H7 (cell line): ENCODE measurements around the gene DNAJB9. TPM values are rescaled to one million over a fixed set of nuclear protein-coding genes. Genes with fewer than 3 reads are reported as not detected.
"Not testable (repeated sequence)": the region's sequence is repeated elsewhere in the genome, so short reads cannot be mapped to it uniquely, and the experiment has no call there.

Experiments used
- DNase-seq: peaks from one replicate; pipeline ENCODE4 v3.0.0; 2012
- H3K27me3 ChIP-seq: 2 replicates; pipeline ENCODE4 v1.6.0; 2011; ENCODE audit warnings: mild to moderate bottlenecking, low read length; ENCODE audit not compliant: control insufficient read depth, insufficient read depth
- H3K36me3 ChIP-seq: replicated peaks from 2 replicates; pipeline ENCODE4 v1.5.1; 2011; ENCODE audit warnings: low read length; ENCODE audit not compliant: control insufficient read depth, insufficient read depth
- H3K4me3 ChIP-seq: 2 replicates; pipeline ENCODE4 v1.5.1; 2011; ENCODE audit warnings: low read depth, mild to moderate bottlenecking, control low read depth, low read length, moderate library complexity; ENCODE audit not compliant: insufficient read depth
- total RNA-seq: library from RNA; depleted of rRNA; stranded (reverse); fragments of >200 nt; shearing (Covaris generic); gene quantifications from 2 replicates; pipeline ENCODE4 v1.2.3, GENCODE V29; 2014

The DNAJB9 gene
- total RNA-seq, 1 experiment from 2014 or later, result 18.5 TPM

- H3K4me3 ChIP-seq, H3K27me3 ChIP-seq, DNase-seq, H3K36me3 ChIP-seq: not testable (repeated sequence)
These were observed 21.4 kb upstream of the DNAJB9 start for GRCh38 chr7:108548141-108548896.

- not testable (repeated sequence) for H3K4me3 ChIP-seq, H3K36me3 ChIP-seq, DNase-seq
These were observed 13.0 kb upstream of the DNAJB9 start for GRCh38 chr7:108556665-108557064.

GRCh38 chr7:108557191-108557590, 12.5 kb upstream of the DNAJB9 start:
- Histone ChIP-seq H3K27me3 (no peaks in the 10 kb centered on the region), H3K4me3 (no peak overlapping the region), H3K36me3 (no peaks in the 10 kb centered on the region; the same call in 1 of the 2 replicates)
- DNase-seq, result no peak

More at GRCh38 chr7:108556665-108557064, 13.0 kb upstream of the DNAJB9 start:
- H3K27me3 ChIP-seq, result not testable (repeated sequence)

GRCh38 chr7:108557617-108558016, 12.1 kb upstream of the DNAJB9 start:
- Histone ChIP-seq H3K4me3 (no peak overlapping the region), H3K36me3 (no peaks in the 10 kb centered on the region; the same call in 1 of the 2 replicates), H3K27me3 (no peaks in the 10 kb centered on the region)
- no peak for DNase-seq

GRCh38 chr7:108559253-108559652, 10.4 kb upstream of the DNAJB9 start:
- H3K27me3 ChIP-seq, result no peaks in the 10 kb centered on the region
- DNase-seq, result no peak
- no peaks in the 10 kb centered on the region; the same call in 1 of the 2 replicates for H3K36me3 ChIP-seq
- no peak overlapping the region for H3K4me3 ChIP-seq

GRCh38 chr7:108561047-108561619, 8.5 kb upstream of the DNAJB9 start:
- Histone ChIP-seq H3K27me3 (no peaks in the 10 kb centered on the region), H3K36me3 (no peaks in the 10 kb centered on the region; the same call in 1 of the 2 replicates), H3K4me3 (no peak overlapping the region)
- DNase-seq, result no peak

GRCh38 chr7:108565987-108566386, 3.7 kb upstream of the DNAJB9 start:
- DNase-seq, result no peak
- Histone ChIP-seq H3K4me3 (no peak overlapping the region), H3K27me3 (no peaks in the 10 kb centered on the region), H3K36me3 (no peaks in the 10 kb centered on the region; the same call in 1 of the 2 replicates)

GRCh38 chr7:108568801-108569380, 783 bp upstream of the DNAJB9 start:
- no peak for DNase-seq
- Histone ChIP-seq H3K36me3 (no peaks in the 10 kb centered on the region; the same call in none of the 2 replicates), H3K27me3 (no peaks in the 10 kb centered on the region), H3K4me3 (peak overlapping the region; percentile 93)

GRCh38 chr7:108570146-108570755, 577 bp downstream of the DNAJB9 start:
- Histone ChIP-seq H3K27me3 (no peaks in the 10 kb centered on the region), H3K4me3 (peak overlapping the region; percentile 93), H3K36me3 (no peaks in the 10 kb centered on the region; the same call in none of the 2 replicates)
- DNase-seq, result peak; percentile 50

GRCh38 chr7:108572480-108572879, 2.8 kb downstream of the DNAJB9 start:
- no peak for DNase-seq
- Histone ChIP-seq H3K36me3 (no peaks in the 10 kb centered on the region; the same call in none of the 2 replicates), H3K27me3 (no peaks in the 10 kb centered on the region), H3K4me3 (no peak overlapping the region)

GRCh38 chr7:108575156-108575555, 5.5 kb downstream of the DNAJB9 start:
- H3K4me3 ChIP-seq, result no peak overlapping the region
- no peaks in the 10 kb centered on the region; the same call in none of the 2 replicates for H3K36me3 ChIP-seq
- no peak for DNase-seq
- no peaks in the 10 kb centered on the region for H3K27me3 ChIP-seq

- DNase-seq, result no peak
- H3K36me3 ChIP-seq, result no peaks in the 10 kb centered on the region; the same call in none of the 2 replicates
- no peak overlapping the region for H3K4me3 ChIP-seq
These were observed 6.4 kb downstream of the DNAJB9 start for GRCh38 chr7:108576116-108576515.

GRCh38 chr7:108578937-108579336, 9.3 kb downstream of the DNAJB9 start:
- no peak for DNase-seq
- no peak overlapping the region for H3K4me3 ChIP-seq
- no peaks in the 10 kb centered on the region for H3K36me3 ChIP-seq
- H3K27me3 ChIP-seq, result no peaks in the 10 kb centered on the region

More at GRCh38 chr7:108576116-108576515, 6.4 kb downstream of the DNAJB9 start:
- H3K27me3 ChIP-seq, result no peaks in the 10 kb centered on the region

- no peak for DNase-seq
These were observed 10.6 kb downstream of the DNAJB9 start for GRCh38 chr7:108580298-108580697.

More at GRCh38 chr7:108580298-108580697, 10.6 kb downstream of the DNAJB9 start:
- Histone ChIP-seq H3K27me3 (no peaks in the 10 kb centered on the region), H3K36me3 (no peaks in the 10 kb centered on the region), H3K4me3 (no peak overlapping the region)
